IMR-90 (cell line): ENCODE results near the gene TEX52. TPM values are rescaled to one million over a fixed set of nuclear protein-coding genes. Genes with fewer than 3 reads are reported as not detected.

Experiments
- ATAC-seq: fragments of 200-7000 bp; cut with Tn5 transposase; 2 replicates; pipeline ENCODE4 v1.9.1; 2020; ENCODE audit warnings: low read depth, mild to moderate bottlenecking, moderate library complexity
- BruUV-seq: library from RNA; stranded (reverse); fragments of 400-500 nt; replicated peaks from 2 replicates; lab custom pipeline; 2021; lab: Mats Ljungman, UMichigan
- CTCF ChIA-PET: fragments of 300-600 bp; formaldehyde crosslinking; extraction: SDS; loops from one replicate; lab custom pipeline; 2021; ENCODE audit warnings: antibody characterized with exemption; lab: Yijun Ruan, JAX
- POLR2A ChIA-PET: fragments of 300-600 bp; sonication (Branson Sonifier 250); formaldehyde crosslinking; loops from one replicate; lab custom pipeline; 2022; ENCODE audit warnings: antibody characterized with exemption; ENCODE audit not compliant: unreplicated experiment; lab: Charles Lee
- DNase-seq: peaks from one replicate; pipeline ENCODE4 v3.0.0; 2013
- H2AFZ ChIP-seq: replicated peaks from 2 replicates; pipeline ENCODE3; 2013; ENCODE audit warnings: low read length, mild to moderate bottlenecking; ENCODE audit not compliant: poor library complexity
- H2AK5ac ChIP-seq: 2 replicates; pipeline ENCODE4 v1.6.1; 2013; ENCODE audit warnings: low read depth, low read length, inconsistent platforms
- H2AK9ac ChIP-seq: replicated peaks from 2 replicates; pipeline ENCODE3; 2013; ENCODE audit warnings: mild to moderate bottlenecking, low read depth, low read length, moderate library complexity; ENCODE audit not compliant: poor library complexity
- H2BK120ac ChIP-seq: 2 replicates; pipeline ENCODE4 v1.6.1; 2013; ENCODE audit warnings: low read depth, low read length, inconsistent platforms
- H2BK15ac ChIP-seq: 3 replicates; pipeline ENCODE4 v1.6.1; 2013; ENCODE audit warnings: low read depth, low read length, inconsistent platforms
- H2BK20ac ChIP-seq: 2 replicates; pipeline ENCODE4 v1.6.1; 2013; ENCODE audit warnings: low read depth, mild to moderate bottlenecking, inconsistent platforms, low read length, moderate library complexity
- H2BK5ac ChIP-seq: 2 replicates; pipeline ENCODE4 v1.6.1; 2013; ENCODE audit warnings: mild to moderate bottlenecking, low read depth, low read length, inconsistent platforms; ENCODE audit not compliant: poor library complexity, severe bottlenecking
- H3K14ac ChIP-seq: replicated peaks from 2 replicates; pipeline ENCODE4 v1.6.1; 2013; ENCODE audit warnings: low read depth, low read length, inconsistent platforms
- H3K18ac ChIP-seq: 2 replicates; pipeline ENCODE4 v1.6.1; 2013; ENCODE audit warnings: low read depth, low read length, control low read depth
- H3K23ac ChIP-seq: 2 replicates; pipeline ENCODE4 v1.6.1; 2013; ENCODE audit warnings: low read depth, low read length, inconsistent platforms
- H3K27ac ChIP-seq: 2 replicates; pipeline ENCODE4 v1.5.1; 2013; ENCODE audit warnings: mild to moderate bottlenecking, control low read depth, low read length; ENCODE audit not compliant: insufficient read depth
- H3K27me3 ChIP-seq: 2 replicates; pipeline ENCODE4 v1.6.1; 2013; ENCODE audit warnings: low read length; ENCODE audit not compliant: control insufficient read depth, insufficient read depth
- H3K36me3 ChIP-seq: 2 replicates; pipeline ENCODE4 v1.6.1; 2013; ENCODE audit warnings: low read length, mixed read lengths; ENCODE audit not compliant: control insufficient read depth, insufficient read depth
- H3K4ac ChIP-seq: 2 replicates; pipeline ENCODE4 v1.6.1; 2013; ENCODE audit warnings: low read depth, low read length, inconsistent platforms
- H3K4me1 ChIP-seq: 2 replicates; pipeline ENCODE4 v1.6.1; 2013; ENCODE audit warnings: low read length, mixed read lengths; ENCODE audit not compliant: control insufficient read depth, insufficient read depth
- H3K4me2 ChIP-seq: 2 replicates; pipeline ENCODE4 v1.6.1; 2013; ENCODE audit warnings: low read depth, mild to moderate bottlenecking, control low read depth, low read length, moderate library complexity
- H3K4me3 ChIP-seq: 2 replicates; pipeline ENCODE4 v1.5.1; 2013; ENCODE audit warnings: low read depth, mild to moderate bottlenecking, control low read depth, low read length, moderate library complexity; ENCODE audit not compliant: insufficient read depth
- H3K56ac ChIP-seq: 2 replicates; pipeline ENCODE4 v1.6.1; 2013; ENCODE audit warnings: low read length, inconsistent platforms; ENCODE audit not compliant: insufficient read depth; ENCODE audit errors: extremely low read depth
- H3K79me1 ChIP-seq, 2 experiments: 2 replicates each; pipeline ENCODE4 v1.6.1; 2013; ENCODE audit warnings: low read length in 2 of 2, inconsistent platforms in 1 of 2, low read depth in 1 of 2
- H3K9ac ChIP-seq: 2 replicates; pipeline ENCODE4 v1.6.1; 2013; ENCODE audit warnings: low read depth, low read length, control low read depth
- H3K9me1 ChIP-seq: 2 replicates; pipeline ENCODE4 v1.6.1; 2013; ENCODE audit warnings: low read length, inconsistent platforms; ENCODE audit not compliant: insufficient read depth
- H3K9me3 ChIP-seq: 2 replicates; pipeline ENCODE4 v1.6.1; 2013; ENCODE audit warnings: low read length; ENCODE audit not compliant: control insufficient read depth, insufficient read depth
- H4K20me1 ChIP-seq: 2 replicates; pipeline ENCODE4 v1.6.1; 2013; ENCODE audit warnings: low read length, inconsistent platforms; ENCODE audit not compliant: insufficient read depth
- H4K5ac ChIP-seq: 2 replicates; pipeline ENCODE4 v1.6.1; 2013; ENCODE audit warnings: mild to moderate bottlenecking, low read depth, low read length, control low read depth
- H4K8ac ChIP-seq, 2 experiments: 2 replicates each; pipeline ENCODE4 v1.6.1; 2013; ENCODE audit warnings: low read depth in 2 of 2, low read length in 2 of 2, control low read depth in 1 of 2, inconsistent platforms in 1 of 2
- H4K91ac ChIP-seq: 2 replicates; pipeline ENCODE4 v1.6.1; 2013; ENCODE audit warnings: low read depth, low read length, inconsistent platforms; ENCODE audit not compliant: insufficient read depth
- BHLHE40 ChIP-seq: fragments of 150-350 bp; IDR thresholded peaks from 2 replicates; pipeline ENCODE4 v1.6.1; 2016; ENCODE audit warnings: mild to moderate bottlenecking, low read depth, low read length
- CEBPB ChIP-seq: IDR thresholded peaks from 2 replicates; pipeline ENCODE4 v1.6.1; 2012; ENCODE audit warnings: low read depth, low read length, improper control_type of control experiment
- CHD1 ChIP-seq: IDR thresholded peaks from 2 replicates; pipeline ENCODE4 v1.6.1; 2012; ENCODE audit warnings: low read depth, low read length, improper control_type of control experiment
- CTCF ChIP-seq: conservative IDR thresholded peaks from 2 replicates; pipeline ENCODE4 v1.5.1; 2012; ENCODE audit warnings: mild to moderate bottlenecking, low read depth, low read length, improper control_type of control experiment
- ELK1 ChIP-seq: fragments of 150-350 bp; IDR thresholded peaks from 2 replicates; pipeline ENCODE4 v1.6.1; 2016; ENCODE audit warnings: low read depth, mild to moderate bottlenecking, low read length, moderate library complexity, borderline replicate concordance
- FOS ChIP-seq: fragments of 150-350 bp; IDR thresholded peaks from 2 replicates; pipeline ENCODE4 v1.6.1; 2016; ENCODE audit warnings: low read depth, low read length
- MAFK ChIP-seq: IDR thresholded peaks from 2 replicates; pipeline ENCODE4 v1.6.1; 2012; ENCODE audit warnings: low read depth, low read length, improper control_type of control experiment
- MAZ ChIP-seq: IDR thresholded peaks from 2 replicates; pipeline ENCODE4 v1.6.1; 2012; ENCODE audit warnings: low read depth, mild to moderate bottlenecking, low read length, improper control_type of control experiment, moderate library complexity, borderline replicate concordance
- MXI1 ChIP-seq: IDR thresholded peaks from 2 replicates; pipeline ENCODE4 v1.6.1; 2012; ENCODE audit warnings: low read depth, mild to moderate bottlenecking, low read length, moderate library complexity, borderline replicate concordance
- NFE2L2 ChIP-seq: fragments of 150-350 bp; IDR thresholded peaks from 2 replicates; pipeline ENCODE4 v1.6.1; 2016; ENCODE audit warnings: low read depth, mild to moderate bottlenecking, low read length
- POLR2A ChIP-seq: IDR thresholded peaks from 2 replicates; pipeline ENCODE4 v1.6.1; 2012; ENCODE audit warnings: mild to moderate bottlenecking, low read depth, low read length
- RAD21 ChIP-seq: IDR thresholded peaks from 2 replicates; pipeline ENCODE4 v1.6.1; 2012; ENCODE audit warnings: low read length, improper control_type of control experiment
- RCOR1 ChIP-seq: IDR thresholded peaks from 2 replicates; pipeline ENCODE4 v1.6.1; 2012; ENCODE audit warnings: mild to moderate bottlenecking, low read length, improper control_type of control experiment; ENCODE audit not compliant: insufficient replicate concordance
- RFX5 ChIP-seq: IDR thresholded peaks from 2 replicates; pipeline ENCODE4 v1.8.0; 2012; ENCODE audit warnings: low read depth, mild to moderate bottlenecking, low read length, moderate library complexity
- SMC3 ChIP-seq: fragments of 150-350 bp; IDR thresholded peaks from 2 replicates; pipeline ENCODE4 v1.6.1; 2016; ENCODE audit warnings: low read depth, mild to moderate bottlenecking, antibody characterized with exemption, low read length, moderate library complexity
- USF2 ChIP-seq: fragments of 150-350 bp; IDR thresholded peaks from 2 replicates; pipeline ENCODE4 v1.6.1; 2017; ENCODE audit warnings: mild to moderate bottlenecking, antibody characterized with exemption, low read length, low read depth
- WGBS, 2 experiments: methylation state at CpG; one replicate each; pipeline versions ENCODE4 v1.1.5 to v1.1.7; 2013; ENCODE audit warnings: missing lambda C conversion rate in 2 of 2; ENCODE audit not compliant: insufficient read length in 1 of 2; ENCODE audit errors: extremely low coverage in 2 of 2; 5-methylcytosine and 5-hydroxymethylcytosine counted together
- dilution Hi-C: fragments of 300-500 bp; cut with HindIII; formaldehyde crosslinking; loops from one replicate; pipeline ENCODE4 v1.14.3; 2018; ENCODE audit warnings: low sequenced_read_pairs; ENCODE audit not compliant: unreplicated experiment
- in situ Hi-C: fragments of 300-500 bp; cut with MboI; formaldehyde crosslinking; loops from 3 replicates; pipeline ENCODE4 v1.14.3; 2019; ENCODE audit warnings: low sequenced_read_pairs, inconsistent platforms, mixed read lengths
- intact Hi-C: fragments of 100-400 bp; cut with micrococcal nuclease; formaldehyde crosslinking; loops from 2 replicates; pipeline ENCODE4 v1.10.0; 2022
- polyA plus RNA-seq, 3 experiments: library from polyadenylated mRNA; depleted of rRNA; stranded (reverse); fragments of >200 nt; gene quantifications; 2 replicates each; pipeline ENCODE4 v1.2.3, GENCODE V29; 2012; ENCODE audit warnings: low replicate concordance in 1 of 3
- total RNA-seq: library from RNA; depleted of rRNA; stranded (reverse); fragments of >200 nt; gene quantifications from 2 replicates; pipeline ENCODE4 v1.2.3, GENCODE V29; 2012

TEX52 gene
- total and polyA plus RNA-seq, 2 of the 4 experiments (the other 2 are of a cell fraction): not detected

DNA sequence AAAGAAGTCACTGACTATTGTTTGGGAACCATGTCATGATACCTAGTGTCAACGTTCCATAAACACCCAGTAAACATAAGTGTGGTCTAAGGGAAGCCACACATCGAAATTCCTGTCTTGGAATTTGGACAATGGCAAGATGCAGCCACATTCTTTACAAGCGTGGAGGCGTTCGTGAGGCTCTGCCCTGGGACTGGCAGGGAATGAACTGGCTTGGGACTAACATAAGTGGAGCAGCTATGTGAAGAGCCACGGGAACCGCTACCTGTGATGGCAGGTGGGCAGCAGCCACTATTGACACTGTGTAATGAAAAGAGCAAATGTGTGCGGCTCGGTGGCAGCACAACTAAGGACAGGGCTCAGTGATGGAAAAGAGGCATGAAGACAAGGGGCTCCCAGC lies 12.1 kb downstream of the TEX52 start:
- Histone ChIP-seq H2BK5ac (peak overlapping the region; percentile 21), H3K4me3 (no peak overlapping the region), H3K9me1 (peaks cover 14% of the 10 kb centered on the region), H2AFZ (peak overlapping the region; percentile 91), H4K20me1 (0 out of 2 replicates have a peak, but pooled peaks cover 2% of the 10 kb centered on the region), H3K4me2 (no peak overlapping the region), H3K27me3 (no peaks in the 10 kb centered on the region), H4K5ac (peak overlapping the region; percentile 76), H4K8ac (peak overlapping the region; percentile 98 to 99), H3K79me1 (no peaks in the 10 kb centered on the region), H3K36me3 (no peaks in the 10 kb centered on the region), H4K91ac (peak overlapping the region; percentile 74), H3K4me1 (peaks cover 14% of the 10 kb centered on the region), H3K9ac (no peak overlapping the region), H3K14ac (peak overlapping the region; percentile 67), H2BK120ac (peak overlapping the region; percentile 75), H3K23ac (peak overlapping the region; percentile 23; the same call in 1 of the 2 replicates), H3K27ac (0 out of 2 replicates have a peak overlapping the region, but pooled peaks have one; percentile 14), H3K4ac (peak overlapping the region; percentile 92), H3K9me3 (no peaks in the 10 kb centered on the region), H2BK20ac (peak overlapping the region; percentile 38; the same call in 1 of the 2 replicates), H2AK5ac (peak overlapping the region; percentile 27), H2AK9ac (peak overlapping the region; percentile 7), H2BK15ac (no peak overlapping the region), H3K18ac (peak overlapping the region; percentile 26; the same call in 1 of the 2 replicates), H3K56ac (no peak overlapping the region)
- DNase-seq: peak; percentile 18
- ATAC-seq: no peak
- 65% methylated on average over 5 of the region's 9 CpGs; no CpG with 5 or more reads in 1 of the 2 experiments for WGBS, 2 experiments
- BruUV-seq: no TSS peak
- in situ Hi-C loops: no loop called here
- CTCF ChIA-PET: interaction anchor here (0.9 kb wide), 1 partner anchor 9 kb away, joined by 3 read pairs; no protein-coding TSS in a partner anchor
- intact Hi-C loops: no loop called here
- no peak for TF ChIP-seq MAZ
- TF ChIP-seq USF2: no peak
- no peak for TF ChIP-seq RFX5
- no peak for TF ChIP-seq SMC3
- TF ChIP-seq NFE2L2: no peak
- TF ChIP-seq CEBPB: no peak
- no peak for TF ChIP-seq RCOR1
- TF ChIP-seq ELK1: no peak
- TF ChIP-seq MAFK: no peak
- TF ChIP-seq CTCF: no peak
- no peak for TF ChIP-seq POLR2A
- TF ChIP-seq BHLHE40: no peak
- no peak for TF ChIP-seq RAD21
- no peak for TF ChIP-seq MXI1
- TF ChIP-seq FOS: no peak
- TF ChIP-seq CHD1: no peak
- POLR2A ChIA-PET: no interaction called here
- dilution Hi-C loops: no loop called here
